Activated T-cell treated with anti-CD3 and anti-CD28 coated beads, Interleukin-2, amount 50 U/mL, for 1 hour (primary cell): Measurements from ENCODE around the gene PTGS1.
"Not testable (repeated sequence)": the region's sequence is repeated elsewhere in the genome, so short reads cannot be mapped to it uniquely, and the experiment has no call there.

Experiments
- DNase-seq: peaks from one replicate; pipeline ENCODE4 v3.0.0-alpha.2; 2020

Gene PTGS1

GRCh38 chr9:122370869-122371755 lies at the start of gene PTGS1:
TSS of gene PTGS1 (plus strand) at chr9:122371024. CDS start at chr9:122371085, 61 bp downstream.
- no peak for DNase-seq

- no peak for DNase-seq
Measured at GRCh38 chr9:122322553-122322952, 48.3 kb upstream of the PTGS1 start.

- DNase-seq: not testable (repeated sequence)
Measured at GRCh38 chr9:122324665-122325064, 46.2 kb upstream of the PTGS1 start.

GRCh38 chr9:122325124-122325523 lies 45.7 kb upstream of the PTGS1 start:
- no peak for DNase-seq

GRCh38 chr9:122327175-122327574 lies 43.6 kb upstream of the PTGS1 start:
- no peak for DNase-seq

- DNase-seq: no peak
Measured at GRCh38 chr9:122329597-122329996, 41.2 kb upstream of the PTGS1 start.

- not testable (repeated sequence) for DNase-seq
Measured at GRCh38 chr9:122330466-122330865, 40.4 kb upstream of the PTGS1 start.

- DNase-seq: no peak
Measured at GRCh38 chr9:122331523-122331927, 39.3 kb upstream of the PTGS1 start.

GRCh38 chr9:122332083-122332482 lies 38.7 kb upstream of the PTGS1 start:
- DNase-seq: no peak

- DNase-seq: no peak
Measured at GRCh38 chr9:122332644-122333043, 38.2 kb upstream of the PTGS1 start.

- DNase-seq: no peak
Measured at GRCh38 chr9:122333169-122333808, 37.5 kb upstream of the PTGS1 start.

GRCh38 chr9:122334916-122335315 lies 35.9 kb upstream of the PTGS1 start:
- no peak for DNase-seq

- no peak for DNase-seq
Measured at GRCh38 chr9:122336189-122336588, 34.6 kb upstream of the PTGS1 start.

- no peak for DNase-seq
Measured at GRCh38 chr9:122336866-122337555, 33.8 kb upstream of the PTGS1 start.

- DNase-seq: no peak
Measured at GRCh38 chr9:122337556-122337929, 33.3 kb upstream of the PTGS1 start.

GRCh38 chr9:122338536-122338935 lies 32.3 kb upstream of the PTGS1 start:
- no peak for DNase-seq

GRCh38 chr9:122338994-122339393 lies 31.8 kb upstream of the PTGS1 start:
- no peak for DNase-seq

- DNase-seq: no peak
Measured at GRCh38 chr9:122339579-122339978, 31.2 kb upstream of the PTGS1 start.

GRCh38 chr9:122340161-122340560 lies 30.7 kb upstream of the PTGS1 start:
- DNase-seq: no peak

- no peak for DNase-seq
Measured at GRCh38 chr9:122342323-122343050, 28.3 kb upstream of the PTGS1 start.

- no peak for DNase-seq
Measured at GRCh38 chr9:122346478-122347347, 24.1 kb upstream of the PTGS1 start.
